Fibroblast of peridontal ligament (primary cell): ENCODE results near the gene WWTR1.
A peak's percentile ranks its signal among the peaks of the same experiment; 100 is the strongest.

ENCODE experiments used
- DNase-seq: peaks from one replicate; pipeline ENCODE4 v3.0.0-alpha.2; 2010; ENCODE audit errors: extremely low read depth

WWTR1 gene

DNA sequence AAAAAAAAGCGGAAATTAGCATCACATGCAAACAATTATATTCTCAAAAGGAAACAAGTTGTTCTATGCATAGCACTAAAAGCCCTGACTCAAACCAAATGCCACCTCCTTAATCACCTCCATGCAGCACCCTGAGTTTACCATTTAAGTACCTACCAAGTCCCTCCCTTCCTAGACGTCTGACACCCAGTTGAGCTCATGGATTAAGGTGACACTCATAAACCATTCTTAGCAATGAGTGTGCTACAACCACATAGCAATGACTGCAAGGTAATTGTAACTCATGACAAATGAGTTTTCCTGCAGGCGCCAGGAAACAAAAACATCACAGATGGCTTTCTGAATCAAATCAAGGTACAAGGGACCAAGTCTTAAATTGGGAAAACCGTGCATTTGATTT is 32.0 kb downstream of the WWTR1 start:
- DNase-seq = no peak

DNA sequence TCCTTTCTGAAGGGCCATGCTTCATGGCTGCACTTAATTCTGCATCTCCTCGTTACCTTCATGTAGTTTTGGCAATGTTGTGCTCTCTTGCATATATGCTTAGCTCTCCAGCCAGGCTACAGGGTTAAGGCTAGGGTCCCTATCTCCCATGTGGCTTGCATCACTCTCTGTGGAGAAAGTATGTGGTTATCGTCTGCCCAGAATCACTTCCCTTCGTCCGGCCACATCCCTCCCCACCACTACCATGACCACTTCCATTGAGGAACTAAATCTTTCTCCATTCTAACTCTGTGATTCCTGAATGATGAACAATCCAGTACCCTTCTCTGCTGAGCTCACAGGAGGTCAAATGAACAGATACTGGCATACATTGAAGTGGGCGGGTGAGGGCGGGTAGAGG is 34.0 kb downstream of the WWTR1 start:
- no peak for DNase-seq

DNA sequence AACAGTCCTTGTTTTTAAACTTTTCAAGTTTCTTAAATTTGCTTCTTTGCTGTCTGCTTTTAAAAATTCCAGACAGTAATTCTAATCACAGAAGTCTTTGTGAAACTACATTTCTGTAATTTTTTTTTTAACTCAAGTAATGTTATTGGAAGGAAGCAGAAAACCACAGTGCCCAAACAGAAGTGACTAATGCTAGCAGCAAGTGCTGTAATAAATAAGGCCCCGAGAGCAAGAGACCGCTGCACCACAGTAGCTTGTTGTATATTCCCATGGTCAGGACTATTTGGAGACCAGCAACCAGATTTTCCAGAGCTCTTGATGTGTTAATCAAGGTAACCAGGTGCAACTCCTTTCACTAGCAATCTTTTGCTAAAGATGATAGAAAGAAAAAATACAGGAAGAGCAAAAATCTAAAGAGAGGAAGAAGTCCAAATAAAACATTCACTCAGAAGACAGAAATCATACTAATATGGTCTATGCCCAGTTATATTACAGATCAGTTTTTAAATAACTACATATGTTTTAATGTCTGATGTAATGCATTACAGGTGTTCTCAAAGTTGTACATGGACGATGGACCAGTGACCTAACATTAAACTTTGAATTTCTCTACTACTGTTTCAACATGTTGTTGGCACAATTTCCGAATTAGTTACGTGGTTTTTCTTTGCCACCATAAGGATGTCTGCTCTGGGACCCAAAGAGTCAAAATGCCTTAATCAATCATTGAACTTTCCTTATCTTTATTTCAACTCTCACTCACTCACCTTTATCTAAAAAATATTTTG is 36.4 kb downstream of the WWTR1 start:
- peak; percentile 94 for DNase-seq

DNA sequence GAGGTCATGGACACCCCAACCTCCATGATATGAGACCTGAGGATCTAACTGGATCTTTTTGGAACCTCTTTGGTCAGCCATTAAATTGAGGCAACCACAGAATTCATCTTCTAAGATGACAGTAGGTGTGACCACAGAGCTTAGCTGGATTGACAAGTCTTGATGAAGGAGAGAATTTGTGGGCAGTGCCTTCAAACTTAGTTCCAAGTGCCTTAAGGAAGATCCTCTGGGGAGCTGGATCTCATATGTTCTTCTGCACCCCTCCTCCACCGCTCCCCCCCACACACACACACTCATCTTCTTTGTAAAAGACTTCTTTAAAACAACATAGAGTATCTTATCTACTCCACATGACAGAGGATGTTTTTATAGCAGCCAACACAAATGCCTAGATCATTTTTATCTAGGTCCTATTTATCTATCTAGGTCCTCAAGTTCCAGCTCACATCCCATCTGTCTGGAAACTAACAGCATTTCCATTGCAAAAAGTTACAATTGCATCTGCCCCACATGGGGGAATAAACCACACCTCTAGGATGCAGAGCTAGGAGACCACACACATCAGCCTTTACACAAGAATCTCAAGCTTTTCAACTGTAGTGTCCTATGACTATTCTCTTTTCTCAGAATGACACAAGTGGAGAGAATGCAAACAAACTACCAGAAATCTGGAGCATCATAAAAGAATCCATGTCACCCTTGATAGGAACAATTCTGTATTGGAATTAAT is 37.4 kb downstream of the WWTR1 start:
- peak; percentile 75 for DNase-seq

DNA sequence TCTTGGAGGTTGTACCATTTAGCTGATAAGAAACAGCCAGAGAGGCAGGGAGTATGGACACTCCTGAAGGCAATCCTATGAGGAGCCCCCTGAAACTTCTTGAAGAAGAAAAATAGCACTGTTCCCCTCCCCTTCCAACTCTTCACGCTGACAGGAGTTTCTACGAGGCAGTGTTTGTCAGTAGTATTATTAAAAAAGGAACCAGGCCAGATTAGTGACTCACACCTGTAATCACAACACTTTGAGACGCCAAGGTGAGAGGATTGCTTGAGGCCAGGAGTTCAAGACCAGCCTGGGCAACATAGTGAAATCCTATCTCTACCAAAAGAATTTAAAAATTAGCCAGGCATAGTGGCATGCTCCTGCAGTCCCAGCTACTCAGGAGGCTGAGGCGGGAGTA is 38.7 kb downstream of the WWTR1 start:
- DNase-seq = no peak

DNA sequence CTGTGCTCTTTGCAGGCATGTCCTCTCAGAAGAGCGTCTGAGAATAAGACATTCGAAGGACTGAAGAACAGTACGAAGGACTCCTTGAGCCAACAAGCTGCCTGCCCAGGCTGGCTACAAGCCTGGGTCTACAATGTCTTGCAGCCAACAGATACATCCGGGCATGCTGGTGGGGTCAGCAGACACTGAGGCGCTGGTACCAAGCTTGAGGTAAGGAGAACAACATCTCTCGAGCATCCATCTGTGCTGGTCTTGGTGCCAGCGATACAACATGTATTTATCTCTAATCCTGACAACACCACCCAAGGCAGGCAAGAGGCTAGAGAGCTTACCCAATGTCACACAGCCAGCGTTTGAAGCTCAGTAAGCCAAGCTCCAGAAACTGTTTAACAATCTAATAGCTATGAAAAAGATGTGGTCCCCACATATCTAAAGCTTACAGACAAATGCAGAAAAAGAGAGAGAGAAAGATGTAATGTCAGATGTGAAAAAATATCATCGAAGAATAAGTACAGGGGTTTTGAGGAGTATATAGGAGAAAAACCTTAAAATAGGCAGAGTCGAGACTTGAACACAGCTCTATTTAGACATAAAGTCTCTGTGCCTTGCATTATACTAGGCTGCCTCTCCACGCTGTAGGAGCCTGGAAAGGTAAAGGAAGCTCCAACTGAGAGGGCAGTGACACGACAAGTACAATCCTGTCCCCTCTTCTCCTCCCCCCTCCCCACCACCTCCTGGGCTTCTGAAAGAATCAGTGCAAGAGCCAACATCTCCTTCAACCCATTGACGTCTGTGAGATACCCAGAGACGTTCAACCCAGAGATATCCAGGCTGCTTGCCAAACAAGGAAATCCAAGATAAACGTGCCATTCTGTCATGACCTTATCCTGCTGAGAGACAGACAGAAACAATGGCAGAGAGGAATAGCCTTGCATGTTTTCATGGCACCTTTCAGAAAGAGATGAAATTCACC is 39.4 kb downstream of the WWTR1 start:
- no peak for DNase-seq

DNA sequence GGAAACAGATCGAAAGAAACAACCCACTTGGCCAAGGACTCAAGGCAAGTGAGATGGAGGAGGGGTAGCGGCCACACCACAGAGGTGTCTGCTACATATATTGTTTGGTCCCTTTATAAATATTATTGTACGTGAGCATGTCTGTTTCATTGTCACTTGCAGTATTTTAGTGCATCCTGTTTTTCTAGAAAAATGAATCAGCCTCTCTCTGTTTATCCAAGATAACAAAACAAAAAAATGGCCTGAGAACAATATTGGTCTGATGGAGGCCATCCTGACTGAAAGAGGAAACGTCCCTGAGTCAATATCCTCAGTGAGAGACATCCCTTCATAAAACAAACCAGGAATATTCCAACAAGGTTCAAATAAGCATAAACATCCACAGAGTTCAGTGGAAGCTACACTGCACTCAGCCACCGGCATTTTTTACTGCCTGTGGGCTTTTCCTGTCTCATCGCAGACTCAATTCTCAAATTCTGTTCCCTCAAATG is 42.0 kb downstream of the WWTR1 start:
- no peak for DNase-seq

DNA sequence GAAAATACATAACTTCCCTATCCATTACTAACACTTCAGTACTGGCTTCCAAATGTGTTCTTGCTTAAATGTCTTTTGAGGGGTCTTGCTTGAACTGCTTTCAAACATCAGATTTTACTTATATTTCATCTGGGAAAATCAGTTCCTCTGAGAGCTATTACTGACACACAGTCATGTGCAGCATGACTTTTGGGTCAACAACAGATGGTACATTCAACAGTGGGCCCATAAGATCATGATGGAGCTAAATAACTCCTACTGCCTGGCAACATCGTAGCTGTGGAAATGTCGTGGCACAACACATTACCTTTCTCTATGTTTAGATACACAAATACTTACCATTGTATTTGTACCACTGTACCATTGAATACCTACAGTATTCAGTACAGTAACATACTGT is 43.8 kb downstream of the WWTR1 start:
- DNase-seq = no peak

DNA sequence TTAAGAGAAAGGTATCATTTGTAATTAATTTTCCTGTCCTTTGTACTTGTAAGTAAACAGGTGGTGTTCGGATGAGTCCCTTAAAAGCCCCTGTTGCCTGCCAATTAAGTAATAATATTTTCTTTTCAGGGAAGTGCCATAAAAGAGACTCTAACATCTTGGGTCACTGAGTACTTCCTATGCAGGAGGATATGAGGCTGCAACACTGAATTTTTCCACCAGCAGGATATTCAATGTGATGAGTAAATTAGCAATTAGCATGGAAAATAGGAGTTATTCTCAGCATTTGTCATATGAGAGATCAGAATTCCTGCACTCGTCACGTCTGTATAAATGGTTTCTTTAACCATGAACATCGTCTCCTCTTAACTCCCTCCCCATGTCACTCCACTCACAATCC is 45.4 kb downstream of the WWTR1 start:
- no peak for DNase-seq

DNA sequence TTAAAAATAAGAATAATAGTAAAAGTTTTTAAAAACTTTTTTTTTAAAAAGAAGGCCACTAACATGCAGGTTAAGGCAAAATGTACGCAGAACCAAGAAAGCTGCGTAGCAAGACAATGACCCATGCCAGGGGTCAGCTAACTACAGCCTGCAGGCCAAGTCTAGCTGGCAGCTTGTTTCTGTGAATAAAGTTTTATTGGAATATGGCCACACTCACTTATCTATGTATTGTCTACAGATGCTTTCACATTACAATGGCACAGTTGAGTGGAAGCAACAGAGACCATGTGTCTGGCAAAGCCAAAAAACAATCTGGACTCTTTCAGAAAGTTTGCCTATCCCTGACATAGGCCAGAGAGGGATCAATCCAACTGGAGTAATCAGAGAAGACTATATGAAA is 46.7 kb downstream of the WWTR1 start:
- DNase-seq = no peak

DNA sequence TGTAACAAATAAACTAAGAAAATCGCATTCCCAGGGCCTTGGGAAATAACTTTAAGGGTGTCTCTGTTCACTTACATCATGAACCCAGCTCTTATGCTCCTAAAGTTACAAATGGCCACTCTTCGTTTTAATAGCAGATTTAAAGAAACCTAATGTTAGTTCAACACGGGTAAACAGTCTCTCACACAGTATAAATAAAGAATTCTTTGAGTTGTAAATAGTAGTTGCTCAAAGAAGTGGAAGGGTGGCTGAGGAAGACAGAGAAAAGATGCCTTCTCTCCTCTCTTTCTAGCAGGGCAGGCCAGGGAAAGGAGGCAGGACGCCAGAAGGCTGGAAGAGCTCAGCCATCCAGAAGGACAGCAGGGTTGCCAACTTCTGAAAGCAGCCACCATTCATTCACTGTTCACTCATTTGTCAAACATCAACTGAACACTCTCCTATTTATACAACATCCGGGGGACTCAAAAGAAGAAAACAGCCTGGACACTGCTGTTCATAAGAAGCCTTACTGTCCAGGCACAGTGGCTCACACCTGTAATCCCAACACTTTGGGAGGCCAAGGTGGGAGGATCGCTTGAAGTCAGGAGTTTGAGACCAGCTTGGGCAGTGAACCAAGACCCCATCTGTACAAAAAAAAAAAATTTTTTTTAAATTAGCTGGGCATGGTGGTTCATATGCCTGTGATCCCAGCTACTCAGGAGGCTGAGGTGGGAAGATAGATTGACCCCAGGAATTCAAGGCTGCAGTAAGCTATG is 47.3 kb downstream of the WWTR1 start:
- DNase-seq = no peak

DNA sequence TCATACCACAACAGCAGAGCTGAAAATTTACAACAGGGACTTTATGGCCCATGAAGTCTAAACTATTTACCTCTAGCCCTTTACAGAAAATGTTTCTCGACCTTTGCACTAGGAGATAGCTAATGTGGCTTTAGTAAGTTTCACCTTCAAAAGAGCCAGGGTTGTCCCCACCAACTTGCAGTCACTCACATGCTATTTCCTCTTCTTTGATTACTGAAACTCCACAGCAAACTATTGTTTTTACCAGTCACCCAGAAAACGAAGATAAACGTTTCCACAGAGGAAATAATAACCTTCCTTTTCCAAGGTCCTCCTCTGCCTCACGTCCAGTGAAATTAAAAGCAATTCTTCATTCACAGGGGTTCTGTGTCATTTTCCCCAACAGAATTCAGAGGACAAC is 48.2 kb downstream of the WWTR1 start:
- no peak for DNase-seq

DNA sequence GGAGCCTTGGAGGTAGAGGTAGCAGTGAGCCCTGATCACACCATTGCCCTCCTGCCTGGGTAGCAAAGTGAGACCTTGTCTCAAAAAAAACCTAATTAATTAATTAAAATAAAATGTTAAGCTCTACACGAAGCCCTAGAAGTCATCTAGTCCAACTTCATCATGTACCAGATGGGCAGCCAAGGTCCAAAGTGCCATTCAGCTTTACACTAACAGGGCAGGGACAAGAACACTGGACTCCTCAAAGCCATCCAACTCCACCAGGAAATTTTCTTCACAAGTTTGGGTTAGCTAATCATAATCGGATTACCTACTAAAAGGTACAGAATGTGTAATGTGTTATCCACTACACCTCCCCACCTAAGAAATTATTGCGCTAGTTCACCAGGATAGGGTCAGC is 48.8 kb downstream of the WWTR1 start:
- no peak for DNase-seq

DNA sequence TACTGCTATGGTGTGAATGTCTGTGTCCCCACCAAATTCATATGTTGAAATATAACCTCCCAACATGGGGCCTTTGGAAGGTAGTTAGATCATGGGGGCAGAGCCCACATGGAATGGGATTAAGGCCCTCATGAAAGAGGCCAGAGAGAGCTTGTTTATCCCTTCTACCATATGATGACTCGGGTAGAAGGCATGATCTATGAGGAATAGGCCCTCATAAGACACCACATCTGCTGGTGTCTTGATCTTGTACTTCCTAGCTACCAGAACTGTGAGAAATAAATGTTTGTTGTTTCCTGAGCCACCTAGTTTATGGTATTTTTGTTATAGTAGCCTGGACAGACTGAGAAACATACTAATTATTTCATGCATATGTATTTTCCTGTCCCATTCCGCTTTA is 51.9 kb downstream of the WWTR1 start:
- peak; percentile 63 for DNase-seq

DNA sequence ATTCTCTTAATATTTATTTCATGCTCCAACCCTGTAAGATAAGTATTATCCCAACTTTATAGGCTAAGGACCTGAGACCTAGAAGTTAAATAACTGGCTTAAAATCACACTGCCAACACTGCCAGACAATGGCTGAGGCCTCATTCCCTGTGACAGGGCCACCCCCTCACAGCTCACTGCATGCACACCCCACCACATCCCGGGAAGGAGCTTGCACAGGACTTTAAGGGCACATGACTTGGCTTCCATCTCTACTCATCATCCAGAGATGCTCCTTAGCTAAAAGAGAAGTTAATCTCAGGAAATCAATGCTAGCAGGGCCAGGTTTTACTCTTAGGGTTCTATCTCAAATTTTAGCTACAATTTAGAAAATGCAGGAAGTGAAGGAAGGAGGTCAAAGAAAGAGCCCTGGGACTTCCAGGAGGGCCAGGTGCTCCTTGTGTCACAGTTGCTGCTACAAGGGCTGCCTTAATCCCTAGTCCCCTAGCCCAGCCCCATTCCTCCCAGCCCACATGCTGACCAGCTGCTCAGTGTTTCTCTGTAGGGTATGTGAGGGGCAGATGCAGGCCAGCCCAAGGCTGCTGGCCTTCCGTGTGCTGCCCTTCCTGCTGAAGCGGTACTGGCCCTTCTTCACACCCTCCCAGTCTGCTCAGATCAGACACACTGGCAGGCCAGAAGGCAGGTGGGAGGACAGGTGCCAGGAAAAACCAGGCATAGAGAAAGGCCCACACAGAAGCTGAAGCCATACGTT is 53.5 kb downstream of the WWTR1 start:
- DNase-seq = no peak

DNA sequence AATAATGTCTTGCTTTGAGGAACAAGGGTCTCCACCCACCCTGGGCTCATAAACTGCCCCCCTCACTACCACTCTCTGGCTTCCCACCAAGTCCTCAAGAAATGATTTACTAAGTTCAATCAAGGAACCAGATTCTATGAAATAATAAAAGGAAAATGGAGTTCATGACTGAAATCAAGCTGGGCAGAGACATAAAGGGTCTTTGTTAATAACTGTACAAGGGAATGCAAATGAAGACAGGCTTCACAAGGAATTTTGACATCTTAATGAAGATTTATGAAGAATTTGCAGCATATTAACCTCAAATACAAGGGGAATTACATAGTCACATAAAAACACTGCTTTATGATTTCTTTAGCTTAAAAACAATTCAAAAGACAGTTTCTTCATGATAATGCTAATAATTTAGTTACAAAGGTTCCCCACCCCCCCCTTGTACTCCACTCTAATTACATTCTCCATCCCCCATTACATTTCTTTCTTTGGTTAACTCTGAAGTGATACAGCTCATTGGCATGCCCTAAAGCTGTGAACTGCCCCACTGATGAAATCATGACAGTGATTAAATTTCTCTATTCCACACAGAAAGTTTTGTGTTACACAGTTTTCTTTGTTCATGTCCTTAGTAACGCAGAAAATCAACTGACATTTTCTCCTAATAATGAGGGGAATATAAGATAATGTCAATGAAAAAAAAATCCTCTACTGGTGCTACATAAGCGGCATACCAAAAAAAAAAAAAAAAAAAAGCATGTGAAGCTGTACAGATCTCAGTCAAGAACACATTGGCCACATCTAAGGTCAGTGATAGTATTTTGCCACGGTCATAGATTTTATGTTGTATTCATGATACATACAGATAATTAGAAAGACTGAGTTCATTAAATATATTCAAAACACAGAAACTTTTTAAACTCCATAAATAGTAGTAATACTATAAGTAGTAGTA is 54.4 kb downstream of the WWTR1 start:
- DNase-seq = peak; percentile 77

DNA sequence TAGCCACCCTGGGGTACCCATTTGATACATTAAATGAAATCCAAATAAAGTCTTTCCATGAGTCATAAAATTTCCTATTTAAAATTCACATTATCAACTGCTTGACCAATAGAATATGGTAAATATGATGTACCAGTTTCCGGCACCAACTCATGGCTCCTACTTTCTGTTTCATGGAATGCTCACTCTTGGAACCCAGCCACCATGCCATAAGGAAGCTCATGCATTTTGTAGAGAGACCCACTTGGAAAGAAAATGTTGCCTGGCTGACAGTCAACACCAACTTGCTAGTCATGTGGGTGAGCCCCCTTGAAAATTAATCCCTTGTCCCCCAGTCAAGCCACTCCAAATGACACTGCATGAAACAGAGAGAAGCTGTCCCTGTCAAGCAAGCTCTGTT is 57.2 kb downstream of the WWTR1 start:
- DNase-seq = no peak

DNA sequence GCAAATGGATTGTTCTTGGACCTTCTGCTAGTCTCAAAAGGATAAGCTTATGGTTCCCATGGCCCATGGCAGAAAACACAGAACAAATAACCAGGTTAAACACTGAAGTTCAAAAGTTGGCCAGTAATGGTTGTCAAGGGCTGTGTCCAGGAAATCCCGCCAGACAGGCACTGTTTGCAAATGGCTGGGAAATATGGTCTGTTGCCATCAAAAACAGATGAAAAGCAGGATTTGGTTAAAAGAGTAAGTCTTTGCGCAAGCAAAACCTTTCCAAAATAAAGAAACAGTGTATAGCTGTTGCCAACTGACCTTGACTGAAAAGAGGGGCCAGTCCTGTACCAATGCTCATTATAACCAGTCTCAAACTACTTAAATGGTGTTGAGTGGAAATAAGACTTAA is 58.6 kb downstream of the WWTR1 start:
- peak; percentile 76 for DNase-seq

DNA sequence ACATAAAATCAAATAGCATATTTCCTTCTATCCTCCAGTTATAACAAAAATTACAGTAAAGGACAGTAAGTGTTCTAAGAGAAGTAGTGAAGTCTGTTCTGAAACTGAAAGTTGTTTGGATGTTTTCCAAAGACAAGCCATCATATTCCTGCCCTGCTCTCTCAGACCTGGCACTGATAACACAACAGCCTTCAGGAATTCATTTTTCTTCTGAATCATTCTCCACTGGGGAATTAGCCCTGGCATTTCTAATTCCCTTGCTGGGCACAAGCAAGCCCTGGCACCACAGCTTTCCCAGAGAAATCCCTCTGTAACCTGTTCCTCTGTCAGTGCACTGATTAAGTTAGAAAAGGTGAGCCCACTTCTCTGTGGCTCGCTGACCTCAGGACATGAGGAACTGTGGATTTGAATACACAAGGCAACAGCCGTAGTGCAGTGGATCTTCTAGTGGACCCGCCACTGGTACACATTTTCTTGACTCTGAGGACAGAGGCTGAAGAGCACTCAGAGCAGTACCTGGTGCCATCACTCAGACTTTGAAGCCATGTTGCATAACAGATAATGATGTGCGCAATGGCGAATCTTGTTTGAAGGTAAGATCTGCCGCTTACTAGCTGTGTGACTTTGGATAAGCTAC is 61.6 kb downstream of the WWTR1 start:
- peak; percentile 86 for DNase-seq
